ENCODE data around the gene GTPBP1.

GTPBP1 gene

DNA sequence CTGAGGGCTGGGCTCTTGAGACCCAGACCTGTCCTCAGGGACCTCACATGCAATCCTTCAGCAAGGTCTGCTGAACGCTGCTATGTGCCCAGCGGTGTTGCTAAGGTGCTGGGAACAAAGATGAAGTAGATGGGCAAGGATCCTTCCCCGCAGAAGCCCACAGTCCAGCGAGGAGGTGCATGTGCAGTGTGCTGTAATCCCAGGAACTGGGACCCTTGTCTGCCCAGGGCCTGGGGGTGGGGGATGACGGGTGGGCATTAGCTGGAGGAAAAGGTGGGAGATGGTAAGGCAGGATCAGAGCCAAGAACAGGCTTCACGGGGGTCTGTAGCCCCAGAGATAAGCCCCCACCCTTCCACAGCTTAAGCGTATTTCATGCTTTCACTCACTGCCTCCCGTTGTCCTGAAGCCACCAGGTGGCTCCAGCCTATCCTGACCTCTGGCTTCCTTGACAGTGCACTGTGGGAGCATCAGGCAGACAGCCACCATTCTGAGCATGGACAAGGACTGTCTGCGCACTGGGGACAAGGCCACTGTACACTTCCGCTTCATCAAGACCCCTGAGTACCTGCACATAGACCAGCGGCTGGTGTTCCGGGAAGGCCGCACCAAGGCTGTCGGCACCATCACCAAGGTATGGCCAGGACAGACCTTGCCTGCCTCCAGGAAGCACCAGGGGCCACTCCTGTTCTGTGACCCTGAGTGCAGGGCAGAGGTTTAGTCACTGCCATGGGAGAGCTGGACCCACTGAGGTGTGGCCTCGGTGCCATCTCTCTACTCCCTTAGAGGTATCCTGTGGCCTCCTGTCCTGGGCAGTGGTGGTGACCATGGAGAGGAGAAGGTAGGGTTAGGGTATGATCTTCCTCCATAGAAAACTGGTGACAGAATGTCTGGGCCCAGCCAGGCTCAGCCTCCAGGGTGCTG, 22.0 kb downstream of the GTPBP1 start:
- DNase-seq: no peak

DNA sequence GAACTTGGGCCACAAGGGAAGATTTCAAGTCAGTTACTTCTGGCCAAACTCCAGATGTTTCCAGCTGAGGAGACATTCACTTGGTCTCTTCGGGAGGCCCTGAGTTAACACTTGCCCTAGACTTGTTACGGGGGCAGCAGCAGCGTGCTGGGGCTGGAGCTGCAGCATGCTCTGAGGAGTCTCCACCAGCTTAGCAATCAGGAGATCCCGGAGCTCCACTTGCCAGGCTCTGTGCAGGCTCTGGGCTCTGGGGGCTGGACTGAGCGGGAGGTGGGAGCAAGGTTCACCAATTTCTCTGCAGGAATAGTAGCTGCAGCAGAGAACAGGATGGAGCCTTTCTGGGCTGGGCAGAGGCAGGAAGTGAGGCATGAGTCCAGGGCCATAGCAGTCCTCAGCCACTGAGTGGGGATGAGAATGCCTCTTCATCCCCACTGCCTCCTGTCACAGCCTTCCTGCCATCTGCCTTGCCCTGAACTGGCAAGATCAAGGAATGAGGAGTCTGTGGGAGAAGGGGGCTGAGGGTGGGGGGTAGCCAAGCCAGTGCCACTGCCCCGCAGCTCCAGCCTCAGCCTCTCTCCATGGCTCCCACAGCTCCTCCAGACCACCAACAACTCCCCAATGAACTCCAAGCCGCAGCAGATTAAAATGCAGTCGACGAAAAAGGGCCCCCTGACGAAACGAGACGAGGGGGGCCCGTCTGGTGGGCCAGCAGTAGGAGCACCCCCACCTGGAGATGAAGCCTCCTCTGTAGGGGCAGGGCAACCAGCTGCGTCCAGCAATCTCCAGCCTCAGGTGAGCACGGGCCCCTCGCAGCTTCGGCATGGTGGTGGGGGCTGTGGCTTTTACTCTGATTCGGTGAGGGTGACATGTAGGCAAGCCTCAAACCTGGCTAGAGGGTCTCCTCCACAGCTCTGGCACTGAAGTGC, 23.4 kb downstream of the GTPBP1 start:
- no peak for DNase-seq

DNA sequence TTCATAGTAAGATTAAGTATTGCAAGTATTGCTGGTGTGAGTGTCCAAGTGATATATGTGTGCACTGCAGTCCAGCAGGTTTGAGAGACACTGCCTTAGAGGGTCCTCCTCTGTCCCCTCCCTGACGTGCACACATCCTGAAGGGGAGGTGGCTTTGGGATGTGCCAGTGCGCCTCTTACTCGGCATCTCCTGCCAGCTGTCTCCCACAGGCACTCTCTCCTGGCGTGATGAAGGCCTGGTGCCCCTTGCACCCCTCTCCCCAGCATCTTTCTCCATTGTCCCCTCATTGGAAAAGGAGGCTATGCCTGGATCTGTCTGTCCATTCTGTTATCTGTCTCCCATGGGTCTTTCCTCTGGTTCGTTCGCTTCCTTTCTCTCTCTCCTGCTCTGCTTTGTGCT, 24.2 kb downstream of the GTPBP1 start:
- no peak for DNase-seq

DNA sequence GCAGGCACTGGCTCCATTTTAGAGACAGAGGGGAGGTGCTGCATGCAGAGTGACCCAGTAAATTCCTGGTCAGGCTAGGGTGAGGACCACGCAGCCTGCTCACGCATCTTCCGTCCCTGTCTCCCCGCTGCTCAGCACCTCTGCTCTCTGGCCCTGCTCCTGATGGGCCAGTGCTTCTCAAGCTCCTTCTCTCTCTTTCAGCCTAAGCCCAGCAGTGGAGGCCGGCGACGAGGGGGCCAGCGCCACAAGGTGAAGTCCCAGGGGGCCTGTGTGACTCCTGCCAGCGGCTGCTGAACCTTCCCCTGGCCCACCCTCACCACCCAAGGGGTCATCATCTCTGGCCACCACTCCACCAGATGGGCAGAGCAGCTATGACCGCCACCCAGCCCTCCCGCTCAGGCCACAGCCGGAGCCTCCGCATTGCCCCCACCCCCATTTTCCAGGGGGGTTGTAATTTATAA, 24.7 kb downstream of the GTPBP1 start:
- no peak for DNase-seq

DNA sequence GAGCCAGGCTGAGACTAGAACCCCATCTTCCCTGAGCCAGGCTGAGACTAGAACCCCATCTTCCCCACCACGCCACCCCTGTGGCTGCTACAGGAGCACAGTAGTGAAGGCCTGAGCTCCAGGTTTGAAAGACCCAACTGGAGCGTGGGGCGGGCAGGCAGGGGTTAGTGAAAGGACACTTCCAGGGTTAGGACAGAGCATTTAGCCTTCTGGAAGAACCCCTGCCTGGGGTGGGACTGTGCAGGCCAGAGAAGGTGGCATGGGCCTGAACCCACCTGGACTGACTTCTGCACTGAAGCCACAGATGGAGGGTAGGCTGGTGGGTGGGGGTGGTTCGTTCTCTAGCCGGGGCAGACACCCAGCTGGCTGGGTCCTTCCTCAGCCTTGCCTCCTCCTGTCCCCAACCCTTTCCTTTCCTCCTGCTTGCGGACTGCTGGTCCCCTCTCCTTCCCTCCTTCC, 26.0 kb downstream of the GTPBP1 start:
- DNase-seq: no peak

DNA sequence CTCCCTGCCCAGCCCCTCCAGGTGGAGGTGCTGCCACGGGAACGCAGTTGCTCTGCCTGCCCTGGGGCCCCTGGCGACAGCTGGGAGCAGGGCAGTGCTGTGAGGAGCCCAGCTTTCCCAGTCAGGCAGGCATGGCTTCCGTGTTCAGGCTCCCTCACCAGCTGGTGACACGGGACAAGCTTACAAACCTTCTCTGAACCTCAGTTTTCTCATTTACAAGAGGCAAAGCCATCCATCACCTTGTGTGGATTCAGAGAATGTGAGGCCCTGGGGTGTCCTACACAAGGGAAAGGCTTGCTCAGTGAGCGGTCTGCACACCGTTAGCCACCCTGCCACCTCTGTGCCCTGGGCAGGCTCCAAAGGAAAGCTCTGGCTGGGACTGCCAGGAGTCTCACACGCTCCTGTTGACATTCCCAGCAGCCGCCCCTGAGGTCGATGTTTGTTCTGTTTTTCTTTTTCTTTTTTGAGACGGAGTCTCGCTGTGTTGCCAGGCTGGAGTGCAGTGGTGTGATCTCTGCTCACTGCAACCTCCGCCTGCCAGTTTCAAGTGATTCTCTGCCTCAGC, 26.6 kb downstream of the GTPBP1 start:
- no peak for DNase-seq

DNA sequence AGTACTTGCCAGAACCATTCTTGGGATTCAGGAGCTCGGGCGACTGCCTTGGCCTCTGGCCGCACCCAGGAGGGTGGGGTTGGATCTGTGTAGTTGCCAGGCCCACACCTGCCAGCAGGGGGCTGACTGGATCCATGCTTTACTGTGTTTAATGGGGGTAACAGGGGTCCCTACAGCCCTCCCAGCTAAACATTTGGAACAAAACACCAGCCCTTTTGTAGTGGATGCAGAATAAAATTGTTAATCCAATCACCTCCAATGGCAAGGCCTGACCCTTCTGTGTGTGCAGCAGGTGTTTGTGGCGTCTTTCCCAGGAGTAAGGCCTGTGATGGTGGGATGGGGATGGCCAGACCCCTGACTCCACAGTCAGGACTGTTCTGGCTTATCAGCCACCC, 27.6 kb downstream of the GTPBP1 start:
- DNase-seq: peak; percentile 29

DNA sequence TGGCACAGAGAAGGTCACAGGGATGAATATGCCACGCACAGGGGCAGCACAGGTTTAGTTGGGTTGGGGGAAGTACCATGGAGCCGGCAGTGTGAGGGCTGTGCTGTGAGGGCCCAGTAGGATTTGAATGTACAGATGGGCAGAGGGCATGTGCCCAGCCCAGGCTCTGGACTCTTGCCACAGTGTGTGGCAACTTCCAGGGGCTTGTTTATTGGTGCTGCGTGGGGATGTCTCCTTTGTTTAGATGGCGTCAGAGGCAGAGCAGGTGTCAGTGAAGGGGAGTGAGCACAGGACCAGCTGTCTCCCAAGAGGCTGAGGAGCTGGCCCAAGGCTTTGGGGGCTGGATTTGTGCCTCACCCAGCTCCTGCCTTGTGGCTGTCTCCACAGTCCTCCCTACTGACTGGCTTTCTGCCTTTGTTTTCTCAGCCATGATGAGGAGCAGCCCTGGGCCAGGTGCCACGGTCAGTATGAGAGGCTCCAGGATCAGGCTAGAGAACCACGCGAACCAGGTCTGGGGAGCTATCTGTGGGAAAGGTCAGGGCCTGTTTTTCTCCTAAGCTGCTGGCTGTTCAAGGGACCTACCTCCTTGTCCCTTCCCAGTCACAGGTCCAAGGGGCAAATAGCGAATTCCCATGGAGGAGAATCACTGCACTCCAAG, 28.1 kb downstream of the GTPBP1 start:
- no peak for DNase-seq

DNA sequence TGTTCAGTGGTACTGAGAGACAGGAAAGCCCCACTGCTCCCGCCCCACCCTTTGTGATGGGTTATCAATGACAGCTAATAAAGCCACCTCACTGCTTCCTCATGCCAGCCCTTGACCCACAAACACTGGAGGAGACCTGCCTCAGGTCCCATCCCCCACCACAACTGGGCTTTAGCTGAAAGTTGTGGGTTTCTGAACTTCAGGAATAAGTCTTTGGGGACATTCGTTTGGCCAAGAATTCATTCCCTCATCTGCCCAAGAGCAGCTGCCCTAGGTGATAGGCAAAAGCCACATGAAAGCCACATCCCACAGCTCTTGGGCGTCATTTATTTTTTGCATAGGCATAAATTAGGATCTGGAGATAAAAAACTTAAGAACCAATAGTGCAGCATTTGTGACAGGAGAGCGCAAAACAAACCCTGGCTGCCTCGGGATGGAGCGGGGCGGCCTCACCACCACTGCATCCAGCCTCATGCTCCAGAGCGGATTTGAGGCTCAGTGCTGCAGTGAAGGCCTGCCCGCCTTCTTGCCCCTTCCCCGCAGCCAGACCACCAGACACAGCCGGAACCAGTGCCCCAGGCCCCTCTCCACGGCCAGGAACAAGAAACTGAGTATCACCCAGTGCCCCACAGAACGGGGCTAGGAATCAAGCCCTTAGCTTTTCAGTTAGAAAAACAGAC, 28.8 kb downstream of the GTPBP1 start:
- no peak for DNase-seq

DNA sequence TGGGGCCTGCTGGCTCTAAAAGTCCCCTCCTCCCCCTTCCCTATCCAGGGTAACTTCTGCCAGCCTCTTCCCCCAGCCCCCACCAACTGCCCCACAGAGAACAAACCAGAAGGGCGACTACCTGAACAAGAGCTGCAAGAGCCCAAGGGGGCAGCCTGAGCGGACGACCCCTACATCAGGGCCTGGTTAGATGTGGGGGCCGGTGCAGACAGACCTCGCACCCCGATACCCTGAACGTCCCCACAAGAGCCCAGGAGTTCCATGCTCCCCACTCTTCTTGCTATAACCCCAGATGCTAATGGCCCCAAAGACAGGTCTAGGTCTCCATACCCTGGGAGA, 29.4 kb downstream of the GTPBP1 start:
- no peak for DNase-seq

DNA sequence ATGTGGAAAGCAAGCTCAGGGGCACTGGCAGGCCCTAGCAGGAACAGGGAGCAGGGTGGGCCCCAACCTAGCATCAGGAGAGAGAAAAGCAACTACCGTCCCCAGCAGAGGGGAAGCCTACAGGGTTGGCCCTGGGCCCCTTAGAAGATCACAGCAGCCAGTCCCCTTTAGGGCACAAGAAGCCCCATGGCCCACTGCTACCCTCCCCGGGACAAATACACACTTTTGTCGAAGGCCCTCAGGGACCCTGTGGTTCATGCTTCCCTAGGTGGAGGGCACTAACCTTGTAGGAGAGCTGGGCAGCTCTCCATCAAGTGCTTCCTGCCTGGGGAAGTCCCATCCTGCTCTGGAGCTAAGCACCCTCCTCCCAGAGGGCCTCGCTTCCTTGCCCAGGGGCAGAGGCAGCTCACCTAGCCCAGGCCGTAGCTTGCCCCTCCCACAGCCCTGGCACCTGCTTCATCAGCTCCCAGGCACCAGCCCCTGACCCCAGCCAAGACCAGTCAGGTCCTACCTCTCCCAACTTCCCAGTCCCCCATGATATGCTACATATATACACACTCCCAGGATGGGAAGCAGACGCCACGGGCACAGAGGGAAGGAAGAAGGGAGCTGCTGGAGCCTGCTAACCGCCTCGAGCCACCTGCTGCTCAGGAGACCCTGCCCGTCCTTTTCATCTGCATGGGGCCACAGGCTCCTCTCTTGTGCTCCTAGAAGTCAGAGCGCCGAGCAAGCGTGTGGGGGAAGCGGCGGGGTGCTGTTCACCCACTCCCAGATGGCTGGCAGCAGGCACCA, 29.9 kb downstream of the GTPBP1 start:
- DNase-seq: no peak

DNA sequence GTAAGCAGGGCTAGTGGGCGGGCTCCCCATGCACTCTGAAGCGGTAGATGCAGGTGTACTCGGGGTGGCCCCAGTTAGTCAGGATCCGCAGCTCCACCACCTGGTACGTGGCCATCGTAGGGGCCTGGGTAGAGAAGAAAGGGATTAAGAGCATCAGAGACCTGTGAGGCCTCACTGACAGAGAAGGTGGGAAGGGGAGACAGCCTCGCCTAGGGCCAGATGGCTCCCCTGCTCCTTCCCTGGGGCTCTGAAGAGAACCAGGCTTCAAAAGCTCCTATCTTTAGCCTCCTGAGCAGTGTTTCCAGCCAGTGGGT, 30.5 kb downstream of the GTPBP1 start:
- no peak for DNase-seq

DNA sequence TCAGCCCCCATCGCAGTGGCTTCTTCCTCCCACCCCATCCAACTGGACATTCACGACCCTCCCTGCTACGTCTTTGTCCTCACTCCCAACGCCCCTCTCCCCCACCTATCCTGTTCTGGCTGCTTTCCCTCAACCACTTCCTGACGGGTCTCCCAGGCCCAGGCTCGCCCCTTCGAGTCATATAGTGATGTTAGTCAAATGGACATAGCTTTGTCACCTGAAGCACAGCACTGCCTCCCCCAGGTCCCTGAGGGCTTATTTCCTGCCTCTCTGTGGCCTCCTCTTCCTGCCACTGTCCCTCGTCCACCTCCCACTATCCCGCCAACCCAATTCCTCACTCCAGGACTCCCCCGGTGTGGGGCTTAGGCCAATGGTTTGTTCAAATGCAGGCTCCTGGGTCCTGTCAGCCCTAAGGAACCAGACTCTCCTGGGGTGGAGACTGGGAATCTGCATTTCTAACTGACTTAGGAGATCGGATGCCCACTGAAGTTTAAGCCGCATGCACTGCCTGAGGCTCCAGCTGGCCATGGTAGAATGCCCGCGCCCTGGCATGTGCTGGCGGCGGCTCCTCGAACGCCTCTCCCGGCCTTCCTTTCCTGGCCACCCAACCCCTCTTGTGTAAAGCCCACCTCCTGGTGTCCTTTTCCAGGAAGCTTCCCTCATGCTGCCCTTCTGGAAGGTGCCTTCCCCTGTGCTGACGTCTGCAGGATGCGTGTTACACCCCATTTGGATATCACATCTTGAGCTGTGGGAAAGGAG, 31.7 kb downstream of the GTPBP1 start:
- DNase-seq: no peak

DNA sequence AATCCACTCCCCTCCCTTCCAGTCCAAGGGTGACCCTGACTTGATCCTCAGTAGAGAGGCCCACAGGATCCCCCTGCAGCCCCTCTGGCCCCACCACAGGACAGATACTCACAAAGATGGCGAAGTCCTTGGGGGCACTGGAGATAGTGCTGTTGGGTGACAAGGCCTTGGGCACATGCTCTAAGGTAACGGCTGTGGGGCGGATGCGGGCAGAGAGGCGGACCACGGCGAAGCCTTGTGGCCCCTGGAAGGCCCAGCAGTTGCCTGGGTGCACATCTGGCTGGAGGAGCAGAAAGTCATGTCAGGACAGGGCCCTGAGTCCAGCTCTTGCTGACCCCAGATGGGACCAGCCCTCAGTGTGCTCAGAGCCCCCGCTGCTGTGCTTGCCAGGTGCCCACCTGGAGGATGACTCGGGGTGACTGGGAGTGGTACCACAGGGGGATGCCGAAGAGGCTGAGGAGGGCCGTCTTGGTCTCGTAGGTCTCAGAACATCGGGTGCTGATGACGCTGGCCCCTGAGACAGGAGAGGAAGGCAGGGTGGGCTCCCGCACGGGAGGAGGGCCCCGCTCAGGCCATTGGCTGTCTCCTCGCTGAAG, 32.8 kb downstream of the GTPBP1 start:
- no peak for DNase-seq

DNA sequence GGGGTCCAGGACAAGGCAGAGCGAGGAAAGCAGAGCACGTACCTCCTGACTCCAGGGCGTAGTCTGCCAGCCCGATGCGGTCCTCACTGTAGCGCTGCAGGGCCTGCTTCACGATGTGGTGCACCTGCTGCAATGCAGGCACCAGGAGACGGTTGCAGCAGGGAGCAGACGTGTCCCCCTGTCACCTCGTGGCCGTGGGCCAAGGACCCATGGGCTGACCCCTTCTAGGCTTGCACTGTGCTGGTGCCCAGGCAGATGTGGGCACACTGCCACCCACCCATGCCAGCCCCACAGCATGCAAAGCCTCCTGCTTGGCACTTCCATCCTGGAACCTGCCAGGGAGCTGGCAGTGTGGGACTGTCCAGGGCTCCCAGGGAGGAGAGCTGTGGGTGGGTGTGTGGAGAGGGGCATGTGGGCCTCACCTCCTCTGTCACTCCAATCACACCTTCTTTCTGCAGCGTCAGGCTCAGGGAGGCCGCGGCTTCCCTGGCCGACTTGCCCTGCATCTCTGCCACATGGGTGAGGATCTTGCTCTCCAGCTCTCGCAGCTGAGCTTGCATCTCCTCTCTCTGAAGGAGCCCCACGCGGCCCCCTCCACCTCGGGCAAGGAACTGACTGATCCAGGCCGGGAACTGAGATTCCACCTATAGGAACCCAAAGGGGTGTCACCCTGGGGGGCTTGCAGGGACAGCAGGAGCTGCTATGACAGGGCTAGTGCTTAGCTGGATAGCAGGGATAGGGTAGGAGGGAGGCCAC, 33.7 kb downstream of the GTPBP1 start:
- DNase-seq: no peak

DNA sequence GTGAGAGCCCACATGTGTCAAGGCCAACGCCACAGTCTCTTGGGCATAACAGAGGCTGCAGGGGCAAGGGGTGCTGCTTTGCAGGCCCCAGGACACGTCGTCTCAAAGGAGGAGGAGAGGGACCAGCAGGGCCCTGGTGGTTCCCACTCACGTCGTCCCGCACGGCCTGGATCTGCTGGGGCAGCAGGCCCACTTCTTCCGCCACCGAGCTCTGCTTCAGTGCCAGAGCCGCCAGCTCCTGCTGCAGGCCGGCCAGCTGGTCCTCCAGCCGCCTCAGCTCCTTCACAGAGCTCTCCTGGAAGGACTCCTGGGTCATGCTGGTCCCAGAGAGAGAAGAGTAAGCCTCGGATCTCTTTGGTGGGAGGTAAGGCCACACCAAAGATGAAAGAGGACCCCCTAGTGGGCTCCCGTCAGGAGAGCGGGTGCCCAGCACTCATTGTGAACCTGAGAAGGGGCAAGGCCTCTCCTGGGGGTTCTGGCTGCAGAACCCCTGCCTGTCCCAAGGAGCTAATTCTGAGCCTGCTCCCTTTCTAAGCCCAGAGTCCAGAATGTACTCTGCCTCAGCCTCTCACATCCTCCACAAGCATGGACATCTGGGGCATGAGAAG, 34.5 kb downstream of the GTPBP1 start:
- DNase-seq: no peak

DNA sequence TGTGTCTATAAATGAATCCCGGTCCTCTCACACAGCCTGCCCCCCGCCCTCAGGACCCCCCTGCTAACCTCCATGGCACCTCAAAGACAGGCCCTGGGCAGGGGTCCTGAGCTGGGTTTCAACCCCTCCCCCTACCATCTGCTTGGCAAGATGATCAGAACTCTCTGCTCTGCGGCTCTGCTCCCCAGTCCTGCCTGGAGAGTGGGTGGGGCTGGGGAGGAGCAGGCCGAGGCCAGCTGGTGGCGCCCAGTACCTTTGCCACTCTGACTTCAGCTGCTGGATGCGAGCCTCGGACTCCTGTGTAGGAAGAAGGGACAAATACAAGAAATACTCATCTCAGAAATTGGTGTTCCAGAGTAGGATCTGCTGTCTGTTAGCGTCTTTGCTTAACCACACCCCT, 35.0 kb downstream of the GTPBP1 start:
- no peak for DNase-seq

DNA sequence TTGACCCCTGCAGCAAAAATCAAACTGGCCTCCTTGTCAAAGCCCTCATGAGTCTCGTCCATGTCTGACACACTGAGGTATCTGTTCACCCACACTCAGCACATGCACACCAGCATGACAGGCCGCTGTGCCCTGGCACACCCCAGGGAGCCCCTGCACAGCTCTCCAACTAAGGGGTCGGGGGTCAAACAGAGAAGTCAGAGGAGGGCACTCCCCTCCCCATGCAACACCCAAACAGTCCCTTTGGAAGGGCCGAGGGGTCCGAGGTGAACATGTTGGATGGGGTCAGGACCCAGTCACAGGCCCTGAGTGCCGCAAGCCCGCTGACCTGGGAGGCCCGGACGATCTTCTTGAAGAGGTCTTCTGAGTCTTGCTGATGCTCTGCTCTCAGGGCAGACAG, 35.4 kb downstream of the GTPBP1 start:
- DNase-seq: no peak

DNA sequence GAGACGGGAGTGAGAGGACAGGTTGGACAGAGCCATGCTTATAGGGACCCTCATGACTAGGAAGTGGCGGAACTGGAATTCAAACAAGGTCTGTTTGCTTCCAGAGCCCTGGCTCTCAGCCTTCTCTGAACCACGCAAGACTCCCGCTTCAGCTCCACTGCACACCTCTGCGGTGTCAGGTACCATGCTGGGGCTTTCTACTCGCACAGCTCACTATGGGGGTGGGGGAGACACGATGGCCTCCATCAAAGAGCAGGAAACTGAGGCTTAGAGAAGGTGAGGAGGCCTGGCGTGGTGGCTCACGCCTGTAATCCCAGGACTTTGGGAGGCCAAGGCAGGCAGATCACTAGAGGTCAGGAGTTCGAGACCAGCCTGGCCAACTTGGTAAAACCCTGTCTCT, 35.8 kb downstream of the GTPBP1 start:
- DNase-seq: no peak
